ENCODE data around the gene ACOT7.

ACOT7 gene

DNA sequence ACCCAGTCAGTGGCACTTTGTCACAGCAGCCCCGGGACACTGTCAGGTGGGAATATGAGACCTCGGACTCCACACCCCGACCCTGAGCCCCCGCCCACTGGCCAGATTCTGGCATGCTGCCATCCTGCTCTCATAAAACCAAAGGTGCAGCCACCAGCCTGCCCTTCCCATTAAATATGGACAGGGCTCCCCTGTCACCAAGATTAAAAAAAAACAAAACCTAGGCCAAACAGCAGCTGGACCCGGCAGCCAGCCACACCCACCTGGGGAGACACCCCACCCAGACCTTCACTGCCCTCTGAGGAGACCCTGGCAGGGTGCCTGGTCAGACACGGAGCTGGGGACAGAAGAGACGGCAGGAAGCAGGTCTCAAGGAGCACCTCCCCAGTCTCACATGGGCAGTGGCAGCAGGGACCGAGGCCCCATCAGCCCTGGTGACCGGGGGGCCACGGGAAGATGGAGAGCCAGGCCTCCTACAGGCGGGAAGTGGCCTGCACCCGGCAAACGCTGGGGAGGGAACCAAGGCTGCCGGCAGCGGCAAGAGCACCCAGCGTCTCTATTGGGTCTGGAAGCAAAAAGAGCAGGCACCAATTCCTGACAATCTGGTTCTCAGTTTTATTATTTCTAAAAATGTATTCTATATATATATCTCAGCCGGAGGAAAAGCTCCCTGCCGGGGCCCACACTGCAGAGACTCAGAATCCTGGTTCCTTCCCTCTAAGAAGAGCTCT lies 61.9 kb downstream of the ACOT7 start:
- no peaks in the 10 kb centered on the region for H3K9me3 ChIP-seq (ENCODE audit: insufficient read depth, low read length, severe bottlenecking)
- DNase-seq (no peak), ATAC-seq (ENCODE audit: insufficient read depth, low read depth) (no peak)
- no peaks in the 10 kb centered on the region for H3K27me3 ChIP-seq (ENCODE audit: insufficient read depth, low read length, poor library complexity)
- H3K36me3 ChIP-seq (ENCODE audit: insufficient read depth, low read length): peaks cover 74% of the 10 kb centered on the region
- no peak overlapping the region for H3K27ac ChIP-seq (ENCODE audit: low read length)
- H2AFZ ChIP-seq (ENCODE audit: low read depth, low read length): no peak overlapping the region
- H3K79me2 ChIP-seq (ENCODE audit: insufficient read depth, low read length): no peaks in the 10 kb centered on the region
- H3K4me3 ChIP-seq (ENCODE audit: low read depth in 1 of 2, low read length in 2 of 2): no peak overlapping the region
- no peak overlapping the region for H3K4me2 ChIP-seq (ENCODE audit: insufficient read depth, low read length)
- H3K4me1 ChIP-seq (ENCODE audit: insufficient read depth, low read length): no peaks in the 10 kb centered on the region
- TF ChIP-seq EZH2 (IDR thresholded peaks at IDR 0.05; ENCODE audit: borderline replicate concordance, low read depth, low read length, severe bottlenecking): no peak
- TF ChIP-seq, protein P1, sequence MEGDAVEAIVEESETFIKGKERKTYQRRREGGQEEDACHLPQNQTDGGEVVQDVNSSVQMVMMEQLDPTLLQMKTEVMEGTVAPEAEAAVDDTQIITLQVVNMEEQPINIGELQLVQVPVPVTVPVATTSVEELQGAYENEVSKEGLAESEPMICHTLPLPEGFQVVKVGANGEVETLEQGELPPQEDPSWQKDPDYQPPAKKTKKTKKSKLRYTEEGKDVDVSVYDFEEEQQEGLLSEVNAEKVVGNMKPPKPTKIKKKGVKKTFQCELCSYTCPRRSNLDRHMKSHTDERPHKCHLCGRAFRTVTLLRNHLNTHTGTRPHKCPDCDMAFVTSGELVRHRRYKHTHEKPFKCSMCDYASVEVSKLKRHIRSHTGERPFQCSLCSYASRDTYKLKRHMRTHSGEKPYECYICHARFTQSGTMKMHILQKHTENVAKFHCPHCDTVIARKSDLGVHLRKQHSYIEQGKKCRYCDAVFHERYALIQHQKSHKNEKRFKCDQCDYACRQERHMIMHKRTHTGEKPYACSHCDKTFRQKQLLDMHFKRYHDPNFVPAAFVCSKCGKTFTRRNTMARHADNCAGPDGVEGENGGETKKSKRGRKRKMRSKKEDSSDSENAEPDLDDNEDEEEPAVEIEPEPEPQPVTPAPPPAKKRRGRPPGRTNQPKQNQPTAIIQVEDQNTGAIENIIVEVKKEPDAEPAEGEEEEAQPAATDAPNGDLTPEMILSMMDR (IDR thresholded peaks at IDR 0.05; ENCODE audit: borderline replicate concordance, extremely low read depth, low read length, poor library complexity, severe bottlenecking): no peak
- no peak overlapping the region for H3K9ac ChIP-seq (ENCODE audit: low read depth, low read length)
- peaks cover 42% of the 10 kb centered on the region; the same call in 1 of the 2 replicates for H4K20me1 ChIP-seq (ENCODE audit: insufficient read depth, low read length)

DNA sequence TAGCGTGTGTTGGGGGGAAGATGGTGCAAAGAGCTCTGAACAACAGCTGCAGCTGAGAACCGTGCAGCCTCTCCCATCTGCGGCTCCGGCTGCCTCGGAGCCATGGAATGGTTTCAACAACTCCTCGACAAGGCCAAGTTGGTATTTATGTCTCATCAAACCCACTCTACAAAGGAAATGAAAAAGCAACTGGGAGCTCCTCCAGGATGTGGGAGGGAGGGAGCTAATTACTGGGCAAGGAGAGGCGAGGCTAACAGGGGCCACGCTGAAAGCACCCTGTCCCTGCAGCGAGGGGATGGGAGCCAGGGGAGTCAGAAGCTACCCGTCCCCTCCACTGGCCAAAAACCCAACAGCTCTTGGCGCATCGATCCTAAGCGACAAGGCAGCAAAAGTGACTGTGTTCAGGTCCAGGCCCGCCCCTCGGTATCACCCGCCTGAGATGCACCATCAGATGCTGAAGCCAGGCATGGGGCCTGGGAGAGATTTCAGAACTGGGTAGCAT lies 63.1 kb downstream of the ACOT7 start:
- no peak for ATAC-seq (ENCODE audit: insufficient read depth, low read depth)
- Histone ChIP-seq H2AFZ (ENCODE audit: low read depth, low read length) (no peak overlapping the region), H3K4me2 (ENCODE audit: insufficient read depth, low read length) (no peak overlapping the region), H3K4me1 (ENCODE audit: insufficient read depth, low read length) (no peaks in the 10 kb centered on the region), H3K27ac (ENCODE audit: low read length) (no peak overlapping the region), H3K9me3 (ENCODE audit: insufficient read depth, low read length, severe bottlenecking) (no peaks in the 10 kb centered on the region), H3K36me3 (ENCODE audit: insufficient read depth, low read length) (peaks cover 81% of the 10 kb centered on the region), H3K4me3 (ENCODE audit: low read depth in 1 of 2, low read length in 2 of 2) (no peak overlapping the region), H3K27me3 (ENCODE audit: insufficient read depth, low read length, poor library complexity) (no peaks in the 10 kb centered on the region), H4K20me1 (ENCODE audit: insufficient read depth, low read length) (peaks cover 47% of the 10 kb centered on the region; the same call in 1 of the 2 replicates), H3K9ac (ENCODE audit: low read depth, low read length) (no peak overlapping the region), H3K79me2 (ENCODE audit: insufficient read depth, low read length) (no peaks in the 10 kb centered on the region)
- TF ChIP-seq, protein P1 (IDR thresholded peaks at IDR 0.05; ENCODE audit: borderline replicate concordance, extremely low read depth, low read length, poor library complexity, severe bottlenecking): no peak
- no peak for TF ChIP-seq EZH2 (IDR thresholded peaks at IDR 0.05; ENCODE audit: borderline replicate concordance, low read depth, low read length, severe bottlenecking)
- DNase-seq: no peak

DNA sequence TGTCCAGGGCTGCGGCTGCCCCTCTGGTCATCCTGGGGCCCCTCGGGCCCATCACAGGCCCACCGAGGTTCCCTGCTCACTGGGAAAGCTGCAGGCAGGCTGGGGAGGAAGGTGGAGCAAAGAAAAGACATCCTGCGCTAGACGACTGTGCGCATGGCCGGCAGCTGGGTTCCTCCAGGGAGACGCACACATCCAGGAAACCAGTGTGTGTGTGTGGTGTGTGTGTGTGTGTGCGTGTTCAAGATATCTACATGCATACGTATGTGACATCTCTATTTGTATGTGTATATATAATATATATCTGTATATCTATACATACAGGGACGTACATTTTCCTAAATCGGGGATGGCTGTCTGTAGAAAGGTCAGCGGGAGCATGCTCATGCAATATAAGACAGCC lies 63.7 kb downstream of the ACOT7 start:
- Histone ChIP-seq H3K36me3 (ENCODE audit: insufficient read depth, low read length) (peaks cover 84% of the 10 kb centered on the region), H2AFZ (ENCODE audit: low read depth, low read length) (no peak overlapping the region), H4K20me1 (ENCODE audit: insufficient read depth, low read length) (peaks cover 47% of the 10 kb centered on the region; the same call in 1 of the 2 replicates), H3K4me1 (ENCODE audit: insufficient read depth, low read length) (no peaks in the 10 kb centered on the region), H3K27ac (ENCODE audit: low read length) (no peak overlapping the region), H3K9ac (ENCODE audit: low read depth, low read length) (no peak overlapping the region), H3K79me2 (ENCODE audit: insufficient read depth, low read length) (no peaks in the 10 kb centered on the region), H3K9me3 (ENCODE audit: insufficient read depth, low read length, severe bottlenecking) (no peaks in the 10 kb centered on the region), H3K4me2 (ENCODE audit: insufficient read depth, low read length) (no peak overlapping the region), H3K4me3 (ENCODE audit: low read depth in 1 of 2, low read length in 2 of 2) (no peak overlapping the region), H3K27me3 (ENCODE audit: insufficient read depth, low read length, poor library complexity) (no peaks in the 10 kb centered on the region)
- TF ChIP-seq EZH2 (IDR thresholded peaks at IDR 0.05; ENCODE audit: borderline replicate concordance, low read depth, low read length, severe bottlenecking): no peak
- TF ChIP-seq, protein P1 (IDR thresholded peaks at IDR 0.05; ENCODE audit: borderline replicate concordance, extremely low read depth, low read length, poor library complexity, severe bottlenecking): no peak
- ATAC-seq (ENCODE audit: insufficient read depth, low read depth) (no peak), DNase-seq (no peak)
